GM12878 (cell line): Measurements from ENCODE around the gene ZFAND2B. TPM values are rescaled to one million over a fixed set of nuclear protein-coding genes. Genes with fewer than 3 reads are reported as not detected.

Experiments used
- BMI1 ChIP-seq: fragments of 450-650 bp; IDR thresholded peaks from 2 replicates; pipeline ENCODE4 v1.6.1; 2016; ENCODE audit warnings: mild to moderate bottlenecking, moderate library complexity, borderline replicate concordance
- BRCA1 ChIP-seq: IDR thresholded peaks from 2 replicates; pipeline ENCODE4 v1.6.1; 2011; ENCODE audit warnings: low read depth, low read length, improper control_type of control experiment
- CEBPZ ChIP-seq: fragments of 150-350 bp; IDR thresholded peaks from 2 replicates; pipeline ENCODE4 v1.6.1; 2016; ENCODE audit warnings: low read depth, low read length
- CREM ChIP-seq: IDR thresholded peaks from 2 replicates; pipeline ENCODE4 v1.6.1; 2014; ENCODE audit warnings: antibody characterized with exemption, low read depth
- EED ChIP-seq: sonication (generic); IDR thresholded peaks from 2 replicates; pipeline ENCODE4 v1.6.1; 2016; ENCODE audit warnings: antibody characterized with exemption, low read depth
- FOS ChIP-seq: IDR thresholded peaks from 3 replicates; pipeline ENCODE4 v1.6.1; 2011; ENCODE audit warnings: borderline replicate concordance; ENCODE audit not compliant: insufficient read length; ENCODE audit errors: extremely low read depth
- KDM1A ChIP-seq: fragments of 200-600 bp; sonication (generic); IDR thresholded peaks from 2 replicates; pipeline ENCODE4 v1.6.1; 2016; ENCODE audit warnings: borderline replicate concordance
- KLF5 ChIP-seq: fragments of 450-650 bp; IDR thresholded peaks from 2 replicates; pipeline ENCODE4 v1.6.1; 2014; ENCODE audit warnings: mild to moderate bottlenecking; ENCODE audit not compliant: partially characterized antibody
- NFIC ChIP-seq: IDR thresholded peaks from 2 replicates; pipeline ENCODE4 v1.6.1; 2012; ENCODE audit warnings: low read depth, mild to moderate bottlenecking, inconsistent platforms, low read length, moderate library complexity
- NR2F1 ChIP-seq: fragments of 450-650 bp; conservative IDR thresholded peaks from 2 replicates; pipeline ENCODE4 v1.6.1; 2017; ENCODE audit warnings: mild to moderate bottlenecking
- PBX3 ChIP-seq: IDR thresholded peaks from 2 replicates; pipeline ENCODE4 v1.6.1; 2011; ENCODE audit warnings: mild to moderate bottlenecking, low read depth, low read length, moderate library complexity; ENCODE audit not compliant: insufficient replicate concordance
- RB1 ChIP-seq: fragments of 450-650 bp; formaldehyde crosslinking; IDR thresholded peaks from 2 replicates; pipeline ENCODE4 v1.6.1; 2017; ENCODE audit warnings: mild to moderate bottlenecking, borderline replicate concordance
- SMARCA5 ChIP-seq: fragments of 450-650 bp; IDR thresholded peaks from 2 replicates; pipeline ENCODE4 v1.6.1; 2017; ENCODE audit warnings: mild to moderate bottlenecking
- SRF ChIP-seq, 2 experiments: IDR thresholded peaks; 2 replicates each; pipeline ENCODE4 v1.6.1; 2011; ENCODE audit warnings: low read depth in 2 of 2, low read length in 2 of 2, mild to moderate bottlenecking in 1 of 2, moderate library complexity in 1 of 2
- ZBED1 ChIP-seq: IDR thresholded peaks from 2 replicates; pipeline ENCODE4 v1.6.1; 2016; ENCODE audit warnings: borderline replicate concordance
- ZZZ3 ChIP-seq: IDR thresholded peaks from 2 replicates; pipeline ENCODE4 v1.6.1; 2011; ENCODE audit warnings: low read depth; ENCODE audit not compliant: control insufficient read depth, insufficient read length
- polyA plus RNA-seq, 11 experiments: library from polyadenylated mRNA; depleted of rRNA in 4 of 11; unstranded in 6 of 11; stranded (reverse) in 5 of 11; fragments of >200 nt; fragmentation: Nextera tagmentation in 4 of 11; fragmentation: Illumina TruSeq in 1 of 11; extraction: Ambion mirVana in 4 of 11; extraction: Trizol in 1 of 11; gene quantifications; 1 replicate in 1 of 11; 2 replicates in 10 of 11; pipeline versions ENCODE4 v1.2.1 to v1.2.3, GENCODE V29; 2011 to 2016; ENCODE audit warnings: inconsistent platforms in 2 of 11, missing spikeins in 2 of 11, low read depth in 1 of 11
- total RNA-seq, 4 experiments: library from RNA; depleted of rRNA in 3 of 4; stranded (reverse); fragments of >200 nt in 3 of 4; fragmentation: Illumina TruSeq in 1 of 4; extraction: Trizol in 1 of 4; gene quantifications; 2 replicates each; pipeline versions ENCODE4 v1.2.1 to v1.2.3, GENCODE V29; 2013 to 2021
- TF ChIP-seq, protein P1 (sequence below): fragments of 450-650 bp; IDR thresholded peaks from 2 replicates; pipeline ENCODE4 v1.6.1; 2017; ENCODE audit warnings: mild to moderate bottlenecking, moderate library complexity
- TF ChIP-seq, protein P2 (sequence below): fragments of 450-650 bp; formaldehyde crosslinking; IDR thresholded peaks from 2 replicates; pipeline ENCODE4 v1.4.0; 2022; ENCODE audit warnings: mild to moderate bottlenecking, moderate library complexity

The ZFAND2B gene
- total and polyA plus RNA-seq, 10 of the 15 experiments (the other 5 are each of a cell fraction or from before 2014, with no cell fraction given) = 5.4 to 28.1 (median 22.4) TPM

GRCh38 chr2:219229305-219230058, 22.9 kb downstream of the ZFAND2B start, which contains the start of the genes ANKZF1 and ATG9A (continued):
- TF ChIP-seq PBX3 = peak; percentile 99
- peak; percentile 89 for TF ChIP-seq RB1
- peak; percentile 85 for TF ChIP-seq FOS
- TF ChIP-seq, protein P1, sequence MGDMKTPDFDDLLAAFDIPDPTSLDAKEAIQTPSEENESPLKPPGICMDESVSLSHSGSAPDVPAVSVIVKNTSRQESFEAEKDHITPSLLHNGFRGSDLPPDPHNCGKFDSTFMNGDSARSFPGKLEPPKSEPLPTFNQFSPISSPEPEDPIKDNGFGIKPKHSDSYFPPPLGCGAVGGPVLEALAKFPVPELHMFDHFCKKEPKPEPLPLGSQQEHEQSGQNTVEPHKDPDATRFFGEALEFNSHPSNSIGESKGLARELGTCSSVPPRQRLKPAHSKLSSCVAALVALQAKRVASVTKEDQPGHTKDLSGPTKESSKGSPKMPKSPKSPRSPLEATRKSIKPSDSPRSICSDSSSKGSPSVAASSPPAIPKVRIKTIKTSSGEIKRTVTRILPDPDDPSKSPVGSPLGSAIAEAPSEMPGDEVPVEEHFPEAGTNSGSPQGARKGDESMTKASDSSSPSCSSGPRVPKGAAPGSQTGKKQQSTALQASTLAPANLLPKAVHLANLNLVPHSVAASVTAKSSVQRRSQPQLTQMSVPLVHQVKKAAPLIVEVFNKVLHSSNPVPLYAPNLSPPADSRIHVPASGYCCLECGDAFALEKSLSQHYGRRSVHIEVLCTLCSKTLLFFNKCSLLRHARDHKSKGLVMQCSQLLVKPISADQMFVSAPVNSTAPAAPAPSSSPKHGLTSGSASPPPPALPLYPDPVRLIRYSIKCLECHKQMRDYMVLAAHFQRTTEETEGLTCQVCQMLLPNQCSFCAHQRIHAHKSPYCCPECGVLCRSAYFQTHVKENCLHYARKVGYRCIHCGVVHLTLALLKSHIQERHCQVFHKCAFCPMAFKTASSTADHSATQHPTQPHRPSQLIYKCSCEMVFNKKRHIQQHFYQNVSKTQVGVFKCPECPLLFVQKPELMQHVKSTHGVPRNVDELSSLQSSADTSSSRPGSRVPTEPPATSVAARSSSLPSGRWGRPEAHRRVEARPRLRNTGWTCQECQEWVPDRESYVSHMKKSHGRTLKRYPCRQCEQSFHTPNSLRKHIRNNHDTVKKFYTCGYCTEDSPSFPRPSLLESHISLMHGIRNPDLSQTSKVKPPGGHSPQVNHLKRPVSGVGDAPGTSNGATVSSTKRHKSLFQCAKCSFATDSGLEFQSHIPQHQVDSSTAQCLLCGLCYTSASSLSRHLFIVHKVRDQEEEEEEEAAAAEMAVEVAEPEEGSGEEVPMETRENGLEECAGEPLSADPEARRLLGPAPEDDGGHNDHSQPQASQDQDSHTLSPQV = 0 out of 2 replicates have a peak, but pooled peaks have one; percentile 21
- peak; percentile 88 for TF ChIP-seq CEBPZ
- no peak for TF ChIP-seq BMI1
- no peak for TF ChIP-seq SRF (IDR thresholded peaks at IDR 0.05; ENCODE audit: low read depth in 2 of 2, low read length in 2 of 2)
- no peak for TF ChIP-seq BRCA1
- TF ChIP-seq, protein P2, sequence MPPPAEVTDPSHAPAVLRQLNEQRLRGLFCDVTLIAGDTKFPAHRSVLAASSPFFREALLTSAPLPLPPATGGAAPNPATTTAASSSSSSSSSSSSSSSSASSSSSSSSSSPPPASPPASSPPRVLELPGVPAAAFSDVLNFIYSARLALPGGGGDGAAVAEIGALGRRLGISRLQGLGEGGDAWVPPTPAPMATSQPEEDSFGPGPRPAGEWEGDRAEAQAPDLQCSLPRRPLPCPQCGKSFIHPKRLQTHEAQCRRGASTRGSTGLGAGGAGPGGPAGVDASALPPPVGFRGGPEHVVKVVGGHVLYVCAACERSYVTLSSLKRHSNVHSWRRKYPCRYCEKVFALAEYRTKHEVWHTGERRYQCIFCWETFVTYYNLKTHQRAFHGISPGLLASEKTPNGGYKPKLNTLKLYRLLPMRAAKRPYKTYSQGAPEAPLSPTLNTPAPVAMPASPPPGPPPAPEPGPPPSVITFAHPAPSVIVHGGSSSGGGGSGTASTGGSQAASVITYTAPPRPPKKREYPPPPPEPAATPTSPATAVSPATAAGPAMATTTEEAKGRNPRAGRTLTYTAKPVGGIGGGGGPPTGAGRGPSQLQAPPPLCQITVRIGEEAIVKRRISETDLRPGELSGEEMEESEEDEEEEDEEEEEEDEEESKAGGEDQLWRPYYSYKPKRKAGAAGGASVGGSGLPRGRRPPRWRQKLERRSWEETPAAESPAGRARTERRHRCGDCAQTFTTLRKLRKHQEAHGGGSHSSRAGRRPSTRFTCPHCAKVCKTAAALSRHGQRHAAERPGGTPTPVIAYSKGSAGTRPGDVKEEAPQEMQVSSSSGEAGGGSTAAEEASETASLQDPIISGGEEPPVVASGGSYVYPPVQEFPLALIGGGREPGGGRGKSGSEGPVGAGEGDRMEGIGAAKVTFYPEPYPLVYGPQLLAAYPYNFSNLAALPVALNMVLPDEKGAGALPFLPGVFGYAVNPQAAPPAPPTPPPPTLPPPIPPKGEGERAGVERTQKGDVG = no peak
- no peak; the same call in 1 of the 2 replicates for TF ChIP-seq NR2F1
- TF ChIP-seq KLF5 = peak; percentile 51
- TF ChIP-seq KDM1A = no peak
- no peak for TF ChIP-seq NFIC
- peak; percentile 93 for TF ChIP-seq CREM
- TF ChIP-seq EED = no peak
- no peak for TF ChIP-seq ZZZ3
- no peak for TF ChIP-seq ZBED1
- TF ChIP-seq SMARCA5 = no peak
